ENCODE data around the gene PRR14L. TPM values are rescaled to one million over a fixed set of nuclear protein-coding genes. Genes with fewer than 3 reads are reported as not detected.

The PRR14L gene
- total RNA-seq, 1 donor from 2014 or later, result 74.9 TPM

DNA sequence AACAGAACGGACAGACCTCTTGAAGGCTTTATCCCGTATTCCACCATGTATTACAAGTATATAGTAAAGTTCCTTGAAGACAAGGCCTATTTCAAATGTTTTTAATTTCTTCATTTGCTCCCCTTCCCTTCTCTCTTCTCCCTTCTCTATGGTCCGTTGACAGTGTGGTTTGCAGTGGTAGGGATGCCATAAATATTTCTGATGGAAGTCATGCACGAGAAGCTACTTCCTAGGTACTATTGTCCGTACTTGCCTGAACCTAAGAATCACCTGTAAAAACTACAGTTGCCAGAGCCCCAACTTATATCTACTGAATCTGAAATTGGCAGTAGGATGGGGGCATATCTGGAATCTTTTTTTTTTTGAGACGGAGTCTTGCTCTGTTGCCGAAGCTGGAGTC is 90.7 kb downstream of the PRR14L start:
- no peak for DNase-seq (ENCODE audit: low read depth, low spot score)
- H3K4me1 Mint-ChIP-seq, result peaks cover 19% of the 10 kb centered on the region
- peaks cover 1% of the 10 kb centered on the region for H3K27me3 Mint-ChIP-seq (ENCODE audit: low read depth)
- no peaks in the 10 kb centered on the region for H3K36me3 Mint-ChIP-seq (ENCODE audit: low read depth)
- peak overlapping the region; percentile 47 for H3K4me3 Mint-ChIP-seq
- TF ChIP-seq, protein P1, sequence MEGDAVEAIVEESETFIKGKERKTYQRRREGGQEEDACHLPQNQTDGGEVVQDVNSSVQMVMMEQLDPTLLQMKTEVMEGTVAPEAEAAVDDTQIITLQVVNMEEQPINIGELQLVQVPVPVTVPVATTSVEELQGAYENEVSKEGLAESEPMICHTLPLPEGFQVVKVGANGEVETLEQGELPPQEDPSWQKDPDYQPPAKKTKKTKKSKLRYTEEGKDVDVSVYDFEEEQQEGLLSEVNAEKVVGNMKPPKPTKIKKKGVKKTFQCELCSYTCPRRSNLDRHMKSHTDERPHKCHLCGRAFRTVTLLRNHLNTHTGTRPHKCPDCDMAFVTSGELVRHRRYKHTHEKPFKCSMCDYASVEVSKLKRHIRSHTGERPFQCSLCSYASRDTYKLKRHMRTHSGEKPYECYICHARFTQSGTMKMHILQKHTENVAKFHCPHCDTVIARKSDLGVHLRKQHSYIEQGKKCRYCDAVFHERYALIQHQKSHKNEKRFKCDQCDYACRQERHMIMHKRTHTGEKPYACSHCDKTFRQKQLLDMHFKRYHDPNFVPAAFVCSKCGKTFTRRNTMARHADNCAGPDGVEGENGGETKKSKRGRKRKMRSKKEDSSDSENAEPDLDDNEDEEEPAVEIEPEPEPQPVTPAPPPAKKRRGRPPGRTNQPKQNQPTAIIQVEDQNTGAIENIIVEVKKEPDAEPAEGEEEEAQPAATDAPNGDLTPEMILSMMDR (conservative IDR thresholded peaks at IDR 0.05), result no peak
- no peaks in the 10 kb centered on the region for H3K9me3 Mint-ChIP-seq
- H3K27ac Mint-ChIP-seq (ENCODE audit: unreplicated experiment), result no peak overlapping the region

DNA sequence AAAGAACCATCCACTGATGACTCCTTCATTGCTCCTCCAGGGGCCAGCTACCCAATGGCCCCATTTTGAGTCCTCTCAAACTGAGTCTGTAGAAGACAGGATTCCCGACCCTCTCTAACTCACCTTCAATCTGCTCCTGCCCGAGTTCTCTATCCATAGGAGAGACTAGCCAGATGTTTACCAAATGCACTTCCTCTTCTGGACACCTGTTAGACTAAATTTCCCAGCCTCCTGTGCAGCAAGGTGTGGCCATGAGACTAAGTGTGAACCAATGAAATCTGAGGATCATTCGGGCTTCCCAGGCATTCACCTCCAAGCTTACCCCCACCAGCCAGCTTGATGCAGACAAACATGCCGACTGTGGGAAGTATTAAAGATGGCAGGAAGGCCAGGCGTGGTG is 95.5 kb downstream of the PRR14L start:
- Mint-ChIP-seq H3K36me3 (ENCODE audit: low read depth) (peaks cover 2% of the 10 kb centered on the region), H3K27ac (ENCODE audit: unreplicated experiment) (no peak overlapping the region), H3K4me3 (no peak overlapping the region), H3K27me3 (ENCODE audit: low read depth) (no peaks in the 10 kb centered on the region), H3K9me3 (no peaks in the 10 kb centered on the region), H3K4me1 (no peaks in the 10 kb centered on the region)
- TF ChIP-seq, protein P1 (conservative IDR thresholded peaks at IDR 0.05), result no peak
- DNase-seq (ENCODE audit: low read depth, low spot score), result no peak

DNA sequence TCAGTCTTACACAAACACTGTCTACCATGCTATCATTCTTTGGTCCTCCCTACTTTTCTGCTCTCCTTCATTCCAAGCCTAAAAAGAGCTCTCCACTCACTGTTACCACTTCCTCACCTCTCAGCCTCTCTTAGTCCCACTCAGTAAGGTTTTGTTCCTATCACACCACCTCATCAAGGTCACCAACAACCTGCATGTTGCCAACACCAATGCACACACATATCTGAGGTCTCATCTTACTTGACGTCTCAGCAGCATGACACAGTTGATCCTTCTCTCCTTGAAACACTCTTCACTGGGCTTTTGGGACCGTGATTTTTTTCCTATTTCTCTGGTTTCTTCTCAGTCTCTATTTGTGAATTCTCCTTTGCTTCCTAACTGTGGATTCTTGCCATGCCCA is 96.0 kb downstream of the PRR14L start:
- H3K4me1 Mint-ChIP-seq, result no peaks in the 10 kb centered on the region
- peaks cover 2% of the 10 kb centered on the region for H3K36me3 Mint-ChIP-seq (ENCODE audit: low read depth)
- no peak overlapping the region for H3K4me3 Mint-ChIP-seq
- no peaks in the 10 kb centered on the region for H3K9me3 Mint-ChIP-seq
- H3K27ac Mint-ChIP-seq (ENCODE audit: unreplicated experiment), result peak overlapping the region; percentile 87
- TF ChIP-seq, protein P1 (conservative IDR thresholded peaks at IDR 0.05), result no peak
- DNase-seq (ENCODE audit: low read depth, low spot score), result no peak
- H3K27me3 Mint-ChIP-seq (ENCODE audit: low read depth), result no peaks in the 10 kb centered on the region

DNA sequence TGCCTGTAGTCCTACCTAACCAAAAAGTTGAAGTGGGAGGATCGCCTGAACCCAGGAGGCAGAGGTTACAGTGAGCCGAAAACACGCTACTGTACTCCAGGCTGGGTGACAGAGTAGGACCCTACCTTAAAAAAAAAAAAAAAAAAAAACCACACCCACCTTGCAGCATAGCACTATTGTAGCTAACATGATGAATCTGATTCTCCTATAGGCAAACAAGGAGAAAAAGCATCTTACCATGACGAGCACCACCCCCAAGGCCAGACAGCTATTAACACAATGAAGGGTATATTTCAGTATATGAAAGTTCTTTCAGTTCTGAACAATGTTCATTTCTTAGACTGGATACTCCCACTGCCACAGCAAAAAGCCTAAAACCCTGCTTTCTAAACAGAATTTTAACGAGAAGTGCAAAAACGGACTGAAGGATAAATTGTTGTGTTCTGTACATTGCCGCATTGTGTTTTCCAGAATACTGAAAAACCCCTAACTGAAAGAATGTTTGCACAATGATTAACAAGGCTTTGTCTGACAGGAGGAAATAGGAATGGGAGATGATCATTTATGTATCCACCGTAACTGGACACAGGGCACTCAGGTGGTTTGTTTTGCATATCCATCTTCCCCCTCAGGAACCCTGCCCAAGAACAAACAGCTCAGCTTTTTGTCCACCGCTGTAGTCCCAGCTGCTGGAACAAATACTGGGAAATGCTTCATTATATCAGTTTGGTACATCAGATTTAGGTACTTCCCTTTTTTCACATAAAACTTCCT is 96.8 kb downstream of the PRR14L start:
- no peaks in the 10 kb centered on the region for H3K4me1 Mint-ChIP-seq
- no peaks in the 10 kb centered on the region for H3K9me3 Mint-ChIP-seq
- DNase-seq (ENCODE audit: low read depth, low spot score), result no peak
- no peaks in the 10 kb centered on the region for H3K27me3 Mint-ChIP-seq (ENCODE audit: low read depth)
- TF ChIP-seq, protein P1 (conservative IDR thresholded peaks at IDR 0.05), result no peak
- H3K27ac Mint-ChIP-seq (ENCODE audit: unreplicated experiment), result no peak overlapping the region
- peaks cover 2% of the 10 kb centered on the region for H3K36me3 Mint-ChIP-seq (ENCODE audit: low read depth)
- H3K4me3 Mint-ChIP-seq, result no peak overlapping the region

DNA sequence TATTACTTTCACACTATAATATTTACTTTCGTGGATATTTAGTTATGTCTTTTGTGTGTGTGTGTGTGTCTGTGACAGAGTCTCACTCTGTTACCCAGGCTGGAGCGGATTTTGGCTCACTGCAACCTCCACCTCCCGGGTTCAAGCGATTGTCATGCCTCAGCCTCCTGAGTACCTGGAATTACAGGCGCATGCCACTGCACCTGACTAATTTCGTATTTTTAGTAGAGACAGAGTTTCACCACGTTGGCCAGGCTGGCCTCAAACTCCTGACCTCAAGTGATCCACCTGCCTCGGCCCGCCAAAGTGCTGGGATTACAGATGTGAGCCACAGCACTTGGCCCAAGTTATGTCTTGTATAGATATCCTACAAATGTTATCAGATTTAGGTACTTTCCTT is 97.8 kb downstream of the PRR14L start:
- no peaks in the 10 kb centered on the region for H3K4me1 Mint-ChIP-seq
- TF ChIP-seq, protein P1 (conservative IDR thresholded peaks at IDR 0.05), result no peak
- H3K27ac Mint-ChIP-seq (ENCODE audit: unreplicated experiment), result no peak overlapping the region
- no peak overlapping the region for H3K4me3 Mint-ChIP-seq
- DNase-seq (ENCODE audit: low read depth, low spot score), result no peak
- H3K9me3 Mint-ChIP-seq, result no peaks in the 10 kb centered on the region
- peaks cover 2% of the 10 kb centered on the region for H3K36me3 Mint-ChIP-seq (ENCODE audit: low read depth)
- H3K27me3 Mint-ChIP-seq (ENCODE audit: low read depth), result no peaks in the 10 kb centered on the region

Data from neural crest cell (in vitro differentiated cells).